GM21528 (cell line): ENCODE measurements around the gene KCNK4.
"Not testable (repeated sequence)": the region's sequence is repeated elsewhere in the genome, so short reads cannot be mapped to it uniquely, and the experiment has no call there.

Experiments used
- ATAC-seq: cut with Tn5 transposase; IDR thresholded peaks from one replicate; pipeline ENCODE4 v1.9.1; 2021; ENCODE audit warnings: mild to moderate bottlenecking, moderate library complexity; ENCODE audit not compliant: unreplicated experiment, low FRiP score

Gene KCNK4

GRCh38 chr11:64305691-64306562 lies 14.8 kb downstream of the KCNK4 start:
- ATAC-seq = peak; percentile 37

- no peak for ATAC-seq
These were observed 15.4 kb downstream of the KCNK4 start for GRCh38 chr11:64306563-64306875.

DNA sequence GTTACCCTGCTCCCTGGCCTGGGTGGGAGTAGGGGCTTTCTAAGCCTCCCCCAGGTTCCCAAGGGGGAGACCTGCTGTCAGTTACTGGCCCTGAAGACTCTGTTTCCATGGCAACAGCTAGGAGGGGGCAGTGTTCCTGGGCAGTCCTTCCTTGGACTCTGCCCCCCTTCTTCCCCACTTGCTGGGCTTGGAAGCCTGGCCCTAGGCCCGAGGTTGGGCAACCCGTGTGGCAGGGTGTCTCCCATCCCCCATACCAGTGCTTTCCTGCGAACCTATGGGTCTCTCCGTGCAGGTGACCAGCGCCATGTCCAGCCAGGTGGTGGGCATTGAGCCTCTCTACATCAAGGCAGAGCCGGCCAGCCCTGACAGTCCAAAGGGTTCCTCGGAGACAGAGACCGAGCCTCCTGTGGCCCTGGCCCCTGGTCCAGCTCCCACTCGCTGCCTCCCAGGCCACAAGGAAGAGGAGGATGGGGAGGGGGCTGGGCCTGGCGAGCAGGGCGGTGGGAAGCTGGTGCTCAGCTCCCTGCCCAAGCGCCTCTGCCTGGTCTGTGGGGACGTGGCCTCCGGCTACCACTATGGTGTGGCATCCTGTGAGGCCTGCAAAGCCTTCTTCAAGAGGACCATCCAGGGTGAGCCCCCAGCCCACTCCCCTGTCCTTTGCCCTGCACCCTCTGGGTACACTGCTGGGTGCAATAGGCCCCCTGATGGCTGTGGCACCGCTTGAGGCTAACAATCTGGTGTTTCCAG lies 15.9 kb downstream of the KCNK4 start:
- ATAC-seq = no peak

DNA sequence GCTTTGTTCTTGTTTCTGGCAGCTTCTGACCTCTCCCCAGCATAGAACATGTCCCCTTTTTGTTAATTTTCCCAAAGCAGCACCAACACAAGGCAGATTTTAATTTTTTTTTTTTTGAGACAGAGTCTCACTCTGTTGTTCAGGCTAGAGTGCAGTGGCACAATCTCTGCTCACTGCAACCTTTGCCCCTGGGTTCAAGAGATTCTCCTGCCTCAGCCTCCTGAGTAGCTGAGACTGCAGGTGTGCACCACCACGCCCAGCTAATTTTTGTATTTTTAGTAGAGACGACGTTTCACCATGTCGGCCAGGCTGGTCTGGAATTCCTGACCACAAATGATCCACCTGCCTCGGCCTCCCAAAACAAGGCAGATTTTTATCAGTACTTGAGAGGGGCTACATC lies 16.7 kb downstream of the KCNK4 start:
- ATAC-seq = not testable (repeated sequence)

GRCh38 chr11:64312947-64313346 lies 21.8 kb downstream of the KCNK4 start:
- ATAC-seq = no peak

DNA sequence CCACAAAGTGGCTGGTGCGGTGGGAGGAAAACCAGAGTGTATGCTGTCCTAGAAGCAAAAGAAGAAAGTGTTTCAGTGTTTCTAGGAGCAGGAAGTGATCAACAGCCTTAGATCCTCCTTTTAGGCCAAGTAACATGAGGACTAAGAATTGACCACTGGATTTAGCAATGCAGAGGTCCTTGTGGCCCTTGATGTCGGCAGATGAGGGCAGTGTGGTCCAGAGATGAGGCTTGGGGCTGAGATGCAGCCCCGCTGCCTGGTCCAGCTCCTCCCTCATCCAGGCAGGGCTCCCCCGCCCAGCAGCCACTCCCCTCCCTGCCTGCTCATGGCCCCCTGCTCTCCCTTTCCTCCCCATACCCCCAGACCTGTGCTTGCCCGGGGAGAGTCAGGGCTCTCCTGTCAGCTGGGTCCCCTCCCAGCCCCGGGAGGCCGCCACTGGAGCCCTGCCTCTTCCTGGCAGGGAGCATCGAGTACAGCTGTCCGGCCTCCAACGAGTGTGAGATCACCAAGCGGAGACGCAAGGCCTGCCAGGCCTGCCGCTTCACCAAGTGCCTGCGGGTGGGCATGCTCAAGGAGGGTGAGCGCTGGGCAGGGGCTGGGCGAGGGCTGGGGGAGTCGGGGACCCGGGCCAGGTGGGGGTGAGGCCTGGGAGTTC lies 22.5 kb downstream of the KCNK4 start:
- ATAC-seq = no peak

DNA sequence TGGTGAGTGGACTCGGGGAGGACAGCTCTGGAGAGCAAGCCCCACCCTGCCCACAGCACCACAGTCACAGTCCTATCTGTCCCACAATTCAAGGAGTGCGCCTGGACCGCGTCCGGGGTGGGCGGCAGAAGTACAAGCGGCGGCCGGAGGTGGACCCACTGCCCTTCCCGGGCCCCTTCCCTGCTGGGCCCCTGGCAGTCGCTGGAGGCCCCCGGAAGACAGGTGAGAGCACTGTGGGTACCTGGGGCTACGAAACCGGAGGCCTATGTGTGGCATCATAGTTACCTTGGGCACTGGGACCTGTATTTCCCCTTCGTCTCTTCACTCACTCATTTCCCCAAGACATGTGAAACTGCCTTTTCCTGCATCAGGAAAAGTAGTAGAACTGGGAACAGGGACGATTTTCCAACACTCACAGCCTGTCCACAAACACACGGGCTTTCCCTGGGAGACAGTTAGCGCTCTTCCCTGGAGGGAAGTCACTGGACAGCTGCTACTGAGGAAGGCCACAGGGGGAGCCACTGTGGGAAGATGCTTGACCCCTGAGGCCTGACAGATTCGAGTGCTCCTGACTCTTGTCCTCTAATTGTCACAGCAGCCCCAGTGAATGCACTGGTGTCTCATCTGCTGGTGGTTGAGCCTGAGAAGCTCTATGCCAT lies 23.2 kb downstream of the KCNK4 start:
- no peak for ATAC-seq

DNA sequence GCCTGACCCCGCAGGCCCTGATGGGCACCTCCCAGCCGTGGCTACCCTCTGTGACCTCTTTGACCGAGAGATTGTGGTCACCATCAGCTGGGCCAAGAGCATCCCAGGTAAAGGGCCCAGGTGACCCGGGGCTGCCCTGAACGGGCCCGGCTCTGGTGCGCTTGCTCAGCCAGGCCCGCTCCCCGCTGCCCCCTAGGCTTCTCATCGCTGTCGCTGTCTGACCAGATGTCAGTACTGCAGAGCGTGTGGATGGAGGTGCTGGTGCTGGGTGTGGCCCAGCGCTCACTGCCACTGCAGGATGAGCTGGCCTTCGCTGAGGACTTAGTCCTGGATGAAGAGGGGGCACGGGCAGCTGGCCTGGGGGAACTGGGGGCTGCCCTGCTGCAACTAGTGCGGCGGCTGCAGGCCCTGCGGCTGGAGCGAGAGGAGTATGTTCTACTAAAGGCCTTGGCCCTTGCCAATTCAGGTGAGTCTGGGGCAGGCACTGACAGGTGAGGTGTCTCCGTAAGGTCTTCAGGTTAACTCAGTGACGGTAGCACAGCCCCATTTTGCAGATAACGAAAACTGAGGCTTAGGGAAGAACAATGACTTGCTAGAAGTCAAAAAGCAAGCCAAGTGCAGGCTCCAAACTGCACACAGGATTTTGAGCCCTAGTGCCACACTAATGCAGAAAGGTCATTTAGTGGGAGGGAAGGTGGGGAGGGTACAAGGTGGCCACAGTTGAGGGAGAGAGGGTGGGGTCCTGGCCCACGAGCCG lies 23.9 kb downstream of the KCNK4 start:
- no peak for ATAC-seq

- not testable (repeated sequence) for ATAC-seq
These were observed 24.8 kb downstream of the KCNK4 start for GRCh38 chr11:64315667-64316526.

- no peak for ATAC-seq
These were observed 25.7 kb downstream of the KCNK4 start for GRCh38 chr11:64316672-64317324.

- peak; percentile 50 for ATAC-seq
These were observed 26.3 kb downstream of the KCNK4 start, which contains the start of gene TRMT112 for GRCh38 chr11:64317325-64317960. Gene TRMT112 (minus strand): TSS chr11:64317559. CDS start chr11:64317526, 33 bp downstream.

GRCh38 chr11:64317961-64318765 lies 27.1 kb downstream of the KCNK4 start, which contains the start of gene PRDX5:
Gene PRDX5 (plus strand): TSS chr11:64318121. CDS start chr11:64318216, 95 bp downstream.
- peak; percentile 63 for ATAC-seq

DNA sequence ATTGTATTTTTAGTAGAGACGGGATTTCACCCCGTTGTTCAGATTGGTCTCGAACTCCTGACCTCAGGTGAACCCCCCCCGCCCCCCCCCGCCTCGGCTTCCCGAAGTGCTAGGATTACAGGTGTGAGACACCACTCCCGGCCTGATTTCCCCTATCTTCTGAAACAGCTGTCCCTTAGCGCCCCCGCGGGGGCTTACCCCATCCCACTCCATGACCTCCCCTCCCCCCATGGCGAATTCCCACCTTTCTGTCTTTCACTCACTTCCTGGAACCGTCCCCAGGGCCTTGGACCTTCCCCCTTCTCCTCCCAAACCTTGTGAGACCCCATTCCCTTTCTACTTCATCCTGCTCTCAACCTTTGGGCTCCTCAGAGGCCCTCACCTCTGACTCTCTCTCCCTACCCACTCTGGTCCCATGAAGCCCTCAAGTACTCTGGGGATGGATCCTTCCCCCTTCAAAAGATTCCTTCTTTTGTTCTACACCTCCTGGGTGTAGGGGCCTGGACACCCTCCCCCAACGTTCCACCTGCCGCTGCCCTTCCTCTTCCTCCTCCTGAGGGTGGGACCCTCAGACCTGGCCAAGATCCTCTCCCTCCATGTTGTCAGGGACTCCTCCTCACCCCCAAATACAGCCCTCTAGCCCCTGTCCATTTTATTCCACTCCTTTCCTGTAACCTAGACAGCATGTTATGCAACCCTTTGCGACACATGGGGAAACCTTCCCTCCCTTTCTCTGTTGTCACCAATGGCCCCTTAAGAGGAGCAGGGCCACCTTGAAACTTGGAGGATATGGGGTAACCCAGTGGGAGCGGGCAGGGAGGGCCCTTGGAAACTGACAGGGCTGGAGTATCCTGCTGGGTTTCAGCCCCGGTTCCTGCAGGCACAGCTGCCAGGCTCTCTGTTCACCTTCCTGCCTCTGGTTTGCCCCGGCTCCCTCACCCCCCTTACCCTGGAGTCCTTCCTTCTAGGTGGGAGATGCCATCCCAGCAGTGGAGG lies 28.0 kb downstream of the KCNK4 start:
- ATAC-seq = no peak

DNA sequence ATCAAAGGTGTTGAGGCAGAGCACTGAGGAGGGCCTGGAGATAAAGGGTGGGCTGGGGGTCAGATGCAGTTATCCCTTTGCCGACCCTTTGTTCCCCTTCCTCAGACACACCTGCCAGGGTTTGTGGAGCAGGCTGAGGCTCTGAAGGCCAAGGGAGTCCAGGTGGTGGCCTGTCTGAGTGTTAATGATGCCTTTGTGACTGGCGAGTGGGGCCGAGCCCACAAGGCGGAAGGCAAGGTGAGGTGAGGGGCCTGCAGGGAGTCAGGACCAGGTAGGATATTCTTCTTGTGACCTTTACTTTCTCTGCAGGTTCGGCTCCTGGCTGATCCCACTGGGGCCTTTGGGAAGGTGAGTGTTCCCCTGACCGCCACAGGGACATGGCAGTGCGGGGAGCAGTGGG lies 29.5 kb downstream of the KCNK4 start:
- ATAC-seq = no peak

- ATAC-seq = no peak
These were observed 29.9 kb downstream of the KCNK4 start for GRCh38 chr11:64321026-64321425.

DNA sequence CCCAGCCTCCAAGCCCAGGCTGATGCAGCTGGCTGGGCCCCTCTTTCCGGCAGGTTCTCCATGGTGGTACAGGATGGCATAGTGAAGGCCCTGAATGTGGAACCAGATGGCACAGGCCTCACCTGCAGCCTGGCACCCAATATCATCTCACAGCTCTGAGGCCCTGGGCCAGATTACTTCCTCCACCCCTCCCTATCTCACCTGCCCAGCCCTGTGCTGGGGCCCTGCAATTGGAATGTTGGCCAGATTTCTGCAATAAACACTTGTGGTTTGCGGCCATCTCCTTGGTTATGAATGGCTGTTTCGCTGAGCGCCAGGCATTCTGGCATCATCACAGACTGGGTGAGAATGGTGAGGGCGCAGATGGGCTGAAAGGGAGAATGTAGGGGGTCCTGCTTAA lies 30.4 kb downstream of the KCNK4 start:
- no peak for ATAC-seq
